Ramos (cell line): ENCODE data around the gene AQP6.

Source experiments
- in situ Hi-C: fragments of 300-500 bp; cut with MboI; formaldehyde crosslinking; loops from one replicate; pipeline ENCODE4 v1.14.3; 2022; ENCODE audit warnings: low sequenced_read_pairs; ENCODE audit not compliant: unreplicated experiment

The AQP6 gene

GRCh38 chr12:49942512-49942893, 30.2 kb upstream of the AQP6 start:
- in situ Hi-C loops, result no loop called here

GRCh38 chr12:49942921-49943624, 29.7 kb upstream of the AQP6 start:
- in situ Hi-C loops, result no loop called here

- in situ Hi-C loops, result no loop called here
Measured at GRCh38 chr12:49943625-49943960, 29.2 kb upstream of the AQP6 start.

- in situ Hi-C loops, result no loop called here
Measured at GRCh38 chr12:49944046-49944445, 28.7 kb upstream of the AQP6 start.

- in situ Hi-C loops, result no loop called here
Measured at GRCh38 chr12:49944718-49945117, 28.0 kb upstream of the AQP6 start.

GRCh38 chr12:49945394-49946080, 27.2 kb upstream of the AQP6 start:
- in situ Hi-C loops, result no loop called here

DNA sequence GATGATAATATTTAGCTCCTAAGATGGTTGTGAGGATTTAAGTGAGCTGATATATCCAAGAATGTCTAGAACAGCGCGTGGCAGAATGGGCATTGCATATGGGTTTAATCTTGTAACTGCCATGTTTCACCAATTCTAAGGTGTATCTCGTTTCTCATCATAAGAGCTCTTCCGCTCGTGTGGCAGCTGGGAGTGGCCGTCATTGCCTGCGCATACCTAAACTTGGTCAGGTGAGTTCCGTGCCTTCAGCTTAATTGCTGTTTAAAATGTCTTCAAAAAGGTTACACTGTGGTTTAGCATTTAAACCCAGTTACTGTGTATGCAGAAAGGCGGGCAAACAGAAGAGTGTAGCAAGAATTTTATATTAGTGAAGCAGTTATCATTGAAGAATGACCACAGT, 26.7 kb upstream of the AQP6 start:
- in situ Hi-C loops, result no loop called here

GRCh38 chr12:49946497-49946896, 26.2 kb upstream of the AQP6 start:
- in situ Hi-C loops, result no loop called here

GRCh38 chr12:49947593-49948226, 25.0 kb upstream of the AQP6 start:
- in situ Hi-C loops, result no loop called here

- in situ Hi-C loops, result no loop called here
Measured at GRCh38 chr12:49948866-49949845, 23.6 kb upstream of the AQP6 start.

GRCh38 chr12:49949866-49950265, 22.9 kb upstream of the AQP6 start:
- in situ Hi-C loops, result no loop called here

DNA sequence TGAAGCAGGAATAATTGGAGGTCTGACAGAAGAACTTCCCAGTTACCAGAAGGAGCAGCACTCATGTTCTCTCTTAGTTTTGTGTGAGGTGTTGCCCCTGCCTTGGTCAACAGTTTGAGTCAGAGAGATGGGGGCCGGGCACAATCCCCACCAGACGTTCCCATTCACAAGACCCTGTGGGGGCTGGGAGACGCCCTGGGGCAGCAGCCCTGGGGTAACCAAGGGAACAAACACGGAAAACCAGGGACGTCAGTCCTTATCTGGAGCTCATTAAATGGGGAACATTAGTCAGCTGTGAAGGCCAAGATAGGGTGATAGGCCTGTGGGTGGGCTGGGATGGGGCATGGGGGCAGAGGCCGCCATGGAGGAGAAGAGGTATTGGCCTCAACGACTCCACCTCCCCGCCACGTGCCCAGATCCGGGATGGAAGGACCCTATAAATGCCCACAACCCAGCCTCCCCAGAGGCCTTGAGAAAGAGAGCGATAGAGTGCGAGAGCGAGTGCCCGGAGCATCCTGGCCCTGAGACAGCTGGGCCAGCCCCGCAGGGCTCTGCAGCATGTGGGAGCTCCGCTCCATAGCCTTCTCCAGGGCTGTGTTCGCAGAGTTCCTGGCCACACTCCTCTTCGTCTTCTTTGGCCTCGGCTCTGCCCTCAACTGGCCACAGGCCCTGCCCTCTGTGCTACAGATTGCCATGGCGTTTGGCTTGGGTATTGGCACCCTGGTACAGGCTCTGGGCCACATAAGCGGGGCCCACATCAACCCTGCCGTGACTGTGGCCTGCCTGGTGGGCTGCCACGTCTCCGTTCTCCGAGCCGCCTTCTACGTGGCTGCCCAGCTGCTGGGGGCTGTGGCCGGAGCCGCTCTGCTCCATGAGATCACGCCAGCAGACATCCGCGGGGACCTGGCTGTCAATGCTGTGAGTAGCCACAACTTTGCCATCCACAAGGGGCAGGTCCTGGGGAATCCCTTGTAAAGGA, 22.2 kb upstream of the AQP6 start, which contains the start of gene AQP2:
Gene AQP2 (plus strand): TSS at position 465 of the 979 bp plus-strand sequence. CDS start 94 bp downstream, at position 559.
- in situ Hi-C loops, result no loop called here

DNA sequence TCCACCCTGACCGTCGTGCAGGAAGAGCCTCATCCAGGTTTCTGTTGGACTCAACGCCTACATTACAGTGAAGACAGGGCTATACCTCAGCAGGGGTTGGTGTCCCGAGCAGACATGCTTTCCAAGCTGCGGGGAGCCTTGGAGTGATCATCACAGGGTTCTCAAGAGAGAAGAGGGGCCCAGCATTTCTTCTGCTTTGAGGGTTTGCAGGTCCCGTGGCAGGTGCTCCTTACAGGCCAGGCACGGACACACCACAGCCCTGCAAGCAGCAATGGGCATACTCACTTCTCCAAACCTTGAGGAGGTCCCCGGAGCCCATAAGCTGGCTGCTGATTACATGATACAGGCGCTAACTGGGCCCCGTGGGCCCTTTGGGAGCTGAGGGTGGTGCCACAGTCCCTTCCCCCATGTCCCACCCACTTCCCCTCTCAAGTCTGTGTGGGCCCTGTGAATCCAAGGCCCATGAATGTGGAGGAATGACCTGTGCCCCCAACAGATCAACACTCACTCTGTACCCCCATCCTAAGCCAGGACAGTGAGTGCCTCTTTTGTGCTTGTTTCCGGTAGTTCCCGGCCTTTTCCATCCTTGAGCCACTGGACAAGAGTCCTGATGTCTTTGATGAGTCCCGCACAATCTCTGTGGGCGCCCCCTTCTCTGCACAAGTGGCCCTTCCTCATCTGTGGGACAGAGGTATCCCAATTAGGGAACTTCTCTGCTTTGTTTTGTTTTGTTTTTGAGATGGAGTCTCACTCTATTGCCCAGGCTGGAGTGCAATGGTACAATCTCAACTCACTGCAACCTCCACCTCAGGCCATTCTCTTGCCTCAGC, 21.1 kb upstream of the AQP6 start:
- in situ Hi-C loops, result no loop called here

DNA sequence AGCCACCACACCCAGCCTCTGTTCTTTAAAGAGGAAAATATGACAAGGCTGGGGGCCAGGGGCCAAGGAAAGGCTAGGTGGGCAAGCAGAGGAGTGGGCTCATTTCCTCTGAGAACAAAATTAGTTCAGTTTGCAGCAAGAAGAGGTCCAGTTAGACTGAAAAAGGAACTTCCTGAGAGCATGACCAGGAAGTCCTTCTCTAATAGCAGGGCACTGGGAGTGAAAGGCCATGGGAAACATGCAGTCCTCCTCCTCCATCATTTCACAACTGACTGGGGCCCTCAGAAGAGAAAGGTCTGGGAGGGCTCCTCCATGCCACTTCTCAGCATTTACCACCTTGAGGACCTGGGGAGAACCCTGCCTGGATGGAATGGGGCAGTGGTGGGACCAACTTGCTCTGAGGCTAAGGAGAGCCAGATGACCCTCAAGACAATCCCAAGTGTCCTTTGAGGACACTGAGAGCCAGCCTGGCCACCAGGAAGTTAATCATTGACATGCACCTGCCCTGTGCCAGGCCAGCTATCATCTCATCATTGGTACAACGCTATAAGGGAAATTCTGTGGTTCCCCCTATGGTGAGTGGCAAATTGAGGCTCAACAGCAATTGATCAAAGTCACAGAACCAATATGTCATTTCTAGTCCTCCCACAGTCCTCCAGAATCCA, 20.2 kb upstream of the AQP6 start:
- in situ Hi-C loops, result no loop called here

- in situ Hi-C loops, result no loop called here
Measured at GRCh38 chr12:49953151-49953550, 19.6 kb upstream of the AQP6 start.

DNA sequence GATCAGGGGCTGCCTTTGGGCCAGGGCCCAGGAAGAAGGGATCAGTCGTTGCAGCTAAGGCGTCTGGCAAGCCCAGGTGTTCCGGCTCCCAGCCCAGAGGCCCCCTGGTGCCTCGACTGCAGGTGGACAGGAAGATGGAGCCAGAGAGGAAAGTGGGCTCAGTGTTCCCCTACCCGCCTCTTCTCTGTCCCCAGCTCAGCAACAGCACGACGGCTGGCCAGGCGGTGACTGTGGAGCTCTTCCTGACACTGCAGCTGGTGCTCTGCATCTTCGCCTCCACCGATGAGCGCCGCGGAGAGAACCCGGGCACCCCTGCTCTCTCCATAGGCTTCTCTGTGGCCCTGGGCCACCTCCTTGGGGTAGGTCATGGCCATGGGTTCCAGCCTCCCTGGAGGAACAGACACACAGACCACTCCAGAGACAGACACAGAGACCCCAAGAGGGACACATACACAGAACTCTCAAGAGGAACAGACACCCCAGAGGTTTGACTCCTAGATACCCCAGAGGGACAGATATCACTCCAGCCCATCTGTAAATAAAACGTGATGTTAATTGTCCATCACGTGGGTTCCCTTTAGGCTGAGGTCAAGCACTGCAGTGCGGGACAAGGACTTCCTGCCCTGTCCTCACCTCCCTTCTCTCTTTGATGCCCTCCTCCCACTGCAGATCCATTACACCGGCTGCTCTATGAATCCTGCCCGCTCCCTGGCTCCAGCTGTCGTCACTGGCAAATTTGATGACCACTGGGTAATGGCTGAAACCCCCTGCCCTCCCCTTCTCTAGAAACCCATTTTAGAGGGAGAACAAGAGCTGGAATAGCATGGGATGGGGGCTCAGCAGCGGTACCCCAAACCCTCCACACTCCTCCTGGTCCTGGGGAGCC, 18.5 kb upstream of the AQP6 start:
- in situ Hi-C loops, result no loop called here
